PC-9 (cell line): ENCODE measurements around the gene KCTD14. TPM values are rescaled to one million over a fixed set of nuclear protein-coding genes. Genes with fewer than 3 reads are reported as not detected.

Experiments used
- BruUV-seq: library from RNA; stranded (reverse); fragments of 400-500 nt; replicated peaks from 2 replicates; lab custom pipeline; 2021; lab: Mats Ljungman, UMichigan
- CTCF ChIA-PET: fragments of 300-600 bp; sonication (Branson Sonifier 250); formaldehyde crosslinking; loops from one replicate; lab custom pipeline; 2022; ENCODE audit warnings: antibody characterized with exemption; lab: Charles Lee
- POLR2A ChIA-PET: fragments of 300-600 bp; sonication (Branson Sonifier 250); formaldehyde crosslinking; loops from one replicate; lab custom pipeline; 2022; ENCODE audit warnings: antibody characterized with exemption; ENCODE audit not compliant: unreplicated experiment; lab: Charles Lee
- DNase-seq, 2 experiments: peaks; one replicate each; pipeline versions ENCODE4 v3.0.0 to v3.0.0-alpha.2; 2015 to 2022; ENCODE audit warnings: mixed read lengths in 1 of 2
- H2AFZ ChIP-seq: fragments of 200-600 bp; sonication (generic); 2 replicates; pipeline ENCODE4 v1.8.1; 2017; ENCODE audit warnings: antibody characterized with exemption
- H3F3A ChIP-seq: fragments of 200-600 bp; sonication (generic); 2 replicates; pipeline ENCODE4 v1.8.1; 2017; ENCODE audit warnings: antibody characterized with exemption, mild to moderate bottlenecking, low read depth; ENCODE audit not compliant: insufficient read depth
- H3K27ac ChIP-seq: fragments of 200-600 bp; sonication (generic); 2 replicates; pipeline ENCODE4 v1.6.1; 2016; ENCODE audit warnings: mixed run types
- H3K27me3 ChIP-seq: fragments of 200-600 bp; sonication (generic); 2 replicates; pipeline ENCODE4 v1.6.1; 2016; ENCODE audit warnings: low read depth, mixed run types; ENCODE audit not compliant: insufficient read depth
- H3K36me3 ChIP-seq: fragments of 200-600 bp; sonication (generic); 2 replicates; pipeline ENCODE4 v1.6.1; 2016; ENCODE audit warnings: low read depth, mixed run types
- H3K4me1 ChIP-seq: fragments of 200-600 bp; sonication (generic); replicated peaks from 2 replicates; pipeline ENCODE4 v1.6.1; 2016; ENCODE audit warnings: mixed run types; ENCODE audit not compliant: insufficient read depth
- H3K4me2 ChIP-seq: fragments of 200-600 bp; sonication (generic); 2 replicates; pipeline ENCODE4 v1.6.1; 2017; ENCODE audit warnings: mixed run types
- H3K4me3 ChIP-seq: fragments of 200-600 bp; sonication (generic); 2 replicates; pipeline ENCODE4 v1.6.1; 2016; ENCODE audit warnings: mixed run types
- H3K79me2 ChIP-seq: fragments of 200-600 bp; sonication (generic); 2 replicates; pipeline ENCODE4 v1.6.1; 2017; ENCODE audit warnings: low read depth, mixed run types
- H3K9me2 ChIP-seq: fragments of 200-600 bp; sonication (generic); 2 replicates; pipeline ENCODE4 v1.8.1; 2017; ENCODE audit warnings: mild to moderate bottlenecking; ENCODE audit not compliant: insufficient read depth
- H3K9me3 ChIP-seq: fragments of 200-600 bp; sonication (generic); 2 replicates; pipeline ENCODE4 v1.8.1; 2016; ENCODE audit warnings: low read depth; ENCODE audit not compliant: insufficient read depth
- H4K20me1 ChIP-seq: fragments of 200-600 bp; sonication (generic); 2 replicates; pipeline ENCODE4 v1.8.1; 2017; ENCODE audit not compliant: insufficient read depth
- CTCF ChIP-seq: fragments of 200-600 bp; sonication (generic); conservative IDR thresholded peaks from 2 replicates; pipeline ENCODE4 v1.6.1; 2017; ENCODE audit warnings: mixed run types, antibody characterized with exemption, mild to moderate bottlenecking, moderate library complexity
- EZH2 ChIP-seq: fragments of 200-600 bp; sonication (generic); IDR thresholded peaks from 2 replicates; pipeline ENCODE4 v1.8.0; 2017; ENCODE audit warnings: antibody characterized with exemption, low read depth
- intact Hi-C: fragments of 100-400 bp; cut with micrococcal nuclease; formaldehyde crosslinking; loops from one replicate; pipeline ENCODE4 v1.10.0; 2022; ENCODE audit not compliant: unreplicated experiment
- total RNA-seq: library from RNA; stranded (reverse); gene quantifications from 2 replicates; pipeline ENCODE4 v1.2.3, GENCODE V29; 2021

Gene KCTD14
- total RNA-seq, 1 experiment from 2014 or later = 21.3 TPM

DNA sequence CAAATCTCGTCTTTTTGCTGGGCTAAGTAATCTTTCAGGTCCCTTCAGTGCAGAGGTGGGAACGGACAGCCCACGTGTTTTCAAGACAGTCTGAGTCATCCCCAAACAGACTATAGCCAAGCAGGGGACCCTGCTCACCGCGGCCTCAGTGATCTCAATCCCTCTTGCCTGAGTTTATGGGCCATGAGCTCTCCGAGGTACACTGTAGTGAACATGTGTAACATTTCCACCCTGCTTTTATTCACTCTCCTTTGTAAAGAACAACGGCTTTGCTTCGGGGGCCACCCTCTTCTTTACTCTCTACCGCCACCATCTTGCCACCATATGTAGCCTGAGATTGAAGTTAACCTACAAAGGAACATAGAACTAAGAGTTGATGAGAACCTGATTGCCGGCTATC, 11.5 kb upstream of the KCTD14 start:
- H2AFZ ChIP-seq = no peak overlapping the region
- H3K27ac ChIP-seq = no peak overlapping the region
- H3K4me1 ChIP-seq = peaks cover 68% of the 10 kb centered on the region
- ChIA-PET CTCF (no interaction called here), POLR2A (no interaction called here)
- H3K9me3 ChIP-seq = no peaks in the 10 kb centered on the region
- H3K9me2 ChIP-seq = no peaks in the 10 kb centered on the region
- intact Hi-C loops = no loop called here
- H3K4me3 ChIP-seq = no peak overlapping the region
- no peaks in the 10 kb centered on the region for H3K79me2 ChIP-seq
- H3K36me3 ChIP-seq = no peaks in the 10 kb centered on the region
- H4K20me1 ChIP-seq = no peaks in the 10 kb centered on the region
- TF ChIP-seq EZH2 (no peak), CTCF (no peak)
- no peak for DNase-seq
- H3K27me3 ChIP-seq = no peaks in the 10 kb centered on the region
- peaks cover 32% of the 10 kb centered on the region; the same call in 1 of the 2 replicates for H3F3A ChIP-seq
- BruUV-seq = no TSS peak
- H3K4me2 ChIP-seq = no peak overlapping the region

- CTCF ChIA-PET = interaction anchor here (0.6 to 0.7 kb wide), 2 partner anchors 52 to 524 kb away, joined by 5 to 6 read pairs; no protein-coding TSS in a partner anchor
- Histone ChIP-seq H3K79me2 (no peaks in the 10 kb centered on the region), H3K4me2 (no peak overlapping the region), H3K4me3 (no peak overlapping the region), H4K20me1 (no peaks in the 10 kb centered on the region), H3F3A (peaks cover 38% of the 10 kb centered on the region), H3K9me2 (no peaks in the 10 kb centered on the region), H3K27me3 (no peaks in the 10 kb centered on the region), H3K9me3 (no peaks in the 10 kb centered on the region), H3K27ac (no peak overlapping the region), H2AFZ (no peak overlapping the region), H3K4me1 (peaks cover 66% of the 10 kb centered on the region), H3K36me3 (no peaks in the 10 kb centered on the region)
- no peak for DNase-seq
- TF ChIP-seq EZH2 (no peak), CTCF (no peak)
- intact Hi-C loops = no loop called here
- no TSS peak for BruUV-seq
- POLR2A ChIA-PET = no interaction called here
Measured at GRCh38 chr11:78033040-78033439, 10.0 kb upstream of the KCTD14 start.

DNA sequence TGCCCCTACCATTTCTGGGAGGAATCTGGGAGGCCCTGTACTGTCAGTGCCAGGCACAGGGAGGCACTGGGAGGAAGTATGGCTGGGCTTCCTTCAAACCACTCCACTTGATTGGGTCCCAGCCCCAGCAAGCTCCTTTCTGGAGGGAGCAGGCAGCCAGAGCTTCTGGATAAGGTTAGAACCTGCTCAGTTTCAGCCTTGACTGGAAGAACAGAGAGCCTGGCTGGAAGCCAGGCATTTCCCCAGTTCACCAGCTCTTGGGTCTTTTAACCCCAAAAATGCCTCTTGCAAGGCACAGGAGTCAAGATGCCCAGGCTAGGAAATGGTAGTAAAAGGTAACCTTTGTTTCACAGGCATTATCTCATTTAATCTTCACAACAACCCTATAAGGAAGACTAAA, 9.0 kb upstream of the KCTD14 start:
- CTCF ChIA-PET = interaction anchor here (0.7 kb wide), 1 partner anchor 14 kb away, joined by 3 read pairs; no protein-coding TSS in a partner anchor
- Histone ChIP-seq H3K4me2 (no peak overlapping the region), H3K27ac (no peak overlapping the region), H4K20me1 (no peaks in the 10 kb centered on the region), H3K9me2 (no peaks in the 10 kb centered on the region), H3K4me1 (peaks cover 66% of the 10 kb centered on the region), H3F3A (peaks cover 37% of the 10 kb centered on the region), H3K4me3 (no peak overlapping the region), H3K27me3 (no peaks in the 10 kb centered on the region), H3K79me2 (no peaks in the 10 kb centered on the region), H2AFZ (no peak overlapping the region), H3K36me3 (no peaks in the 10 kb centered on the region), H3K9me3 (no peaks in the 10 kb centered on the region)
- intact Hi-C loops = no loop called here
- BruUV-seq = no TSS peak
- DNase-seq = no peak
- POLR2A ChIA-PET = no interaction called here
- TF ChIP-seq EZH2 = no peak
- no peak for TF ChIP-seq CTCF
